HEK293T (cell line): ENCODE data around the gene GCLM.

Experiments used
- CTCF ChIA-PET: fragments of 350-600 bp; formaldehyde crosslinking; extraction: SDS; loops from one replicate; lab custom pipeline; 2021; ENCODE audit warnings: antibody characterized with exemption, inconsistent platforms; lab: Yijun Ruan, JAX
- POLR2A ChIA-PET: fragments of 350-600 bp; formaldehyde crosslinking; extraction: SDS; loops from one replicate; lab custom pipeline; 2020; ENCODE audit warnings: antibody characterized with exemption, inconsistent platforms; lab: Yijun Ruan, JAX
- DNase-seq: peaks from one replicate; pipeline ENCODE4 v3.0.0; 2012; ENCODE audit warnings: mixed read lengths; ENCODE audit errors: extremely low spot score
- ARNT ChIP-seq: fragments of 450-650 bp; IDR thresholded peaks from 2 replicates; pipeline ENCODE4 v1.6.1; 2017; ENCODE audit warnings: mild to moderate bottlenecking
- BHLHE40 ChIP-seq: fragments of 450-650 bp; IDR thresholded peaks from 2 replicates; pipeline ENCODE4 v1.6.1; 2016; ENCODE audit warnings: mild to moderate bottlenecking, moderate library complexity, borderline replicate concordance
- CTBP1 ChIP-seq: fragments of 450-650 bp; IDR thresholded peaks from 2 replicates; pipeline ENCODE4 v1.6.1; 2016; ENCODE audit warnings: borderline replicate concordance
- ELF4 ChIP-seq: fragments of 450-650 bp; IDR thresholded peaks from 2 replicates; pipeline ENCODE4 v1.6.1; 2017; ENCODE audit warnings: antibody characterized with exemption
- FOXA1 ChIP-seq: fragments of 450-650 bp; IDR thresholded peaks from 2 replicates; pipeline ENCODE4 v1.6.1; 2016; ENCODE audit warnings: mild to moderate bottlenecking
- FOXK2 ChIP-seq: fragments of 450-650 bp; IDR thresholded peaks from 2 replicates; pipeline ENCODE4 v1.6.1; 2016; ENCODE audit warnings: mild to moderate bottlenecking
- FOXM1 ChIP-seq: fragments of 450-650 bp; IDR thresholded peaks from 2 replicates; pipeline ENCODE4 v1.6.1; 2017; ENCODE audit warnings: mild to moderate bottlenecking, borderline replicate concordance
- HDGF ChIP-seq: fragments of 450-650 bp; IDR thresholded peaks from 2 replicates; pipeline ENCODE4 v1.6.1; 2017; ENCODE audit warnings: antibody characterized with exemption, borderline replicate concordance
- L3MBTL2 ChIP-seq: fragments of 450-650 bp; conservative IDR thresholded peaks from 2 replicates; pipeline ENCODE4 v1.6.1; 2016; ENCODE audit warnings: mild to moderate bottlenecking
- LEF1 ChIP-seq: fragments of 450-650 bp; IDR thresholded peaks from 2 replicates; pipeline ENCODE4 v1.6.1; 2017; ENCODE audit warnings: mild to moderate bottlenecking, borderline replicate concordance
- NFRKB ChIP-seq: fragments of 450-650 bp; IDR thresholded peaks from 2 replicates; pipeline ENCODE4 v1.6.1; 2016; ENCODE audit warnings: mild to moderate bottlenecking, moderate library complexity
- SP1 ChIP-seq: fragments of 450-650 bp; IDR thresholded peaks from 2 replicates; pipeline ENCODE4 v1.6.1; 2017
- SUZ12 ChIP-seq: fragments of 450-650 bp; IDR thresholded peaks from 2 replicates; pipeline ENCODE4 v1.6.1; 2016; ENCODE audit warnings: mild to moderate bottlenecking
- TARDBP ChIP-seq: fragments of 450-650 bp; IDR thresholded peaks from 2 replicates; pipeline ENCODE4 v1.6.1; 2016
- ZNF384 ChIP-seq: fragments of 450-650 bp; IDR thresholded peaks from 2 replicates; pipeline ENCODE4 v1.6.1; 2016
- TF ChIP-seq, protein P1 (sequence below): fragments of 450-650 bp; IDR thresholded peaks from 2 replicates; pipeline ENCODE4 v1.6.1; 2016

GCLM gene

DNA sequence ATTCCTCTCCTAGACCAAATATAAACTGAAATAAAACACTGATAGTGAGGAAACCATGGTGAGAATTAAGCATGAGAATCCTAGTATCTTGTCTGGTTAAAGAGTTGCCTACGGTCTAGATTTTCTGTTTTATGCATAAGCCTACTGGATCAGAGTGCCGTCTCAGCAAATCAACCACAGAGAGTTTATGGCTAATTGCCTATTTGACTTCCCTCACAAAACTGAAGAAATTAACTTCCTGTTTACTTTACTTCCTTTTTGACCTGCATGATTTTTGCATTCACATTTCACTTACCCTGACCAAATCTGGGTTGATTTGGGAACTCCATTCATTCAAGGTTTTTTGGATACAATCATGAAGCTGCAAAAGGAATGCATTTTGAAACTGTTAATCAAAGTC is 5.0 kb downstream of the GCLM start:
- POLR2A ChIA-PET, result no interaction called here
- CTCF ChIA-PET, result no interaction called here
- TF ChIP-seq CTBP1, result no peak
- TF ChIP-seq LEF1, result no peak
- TF ChIP-seq, protein P1, sequence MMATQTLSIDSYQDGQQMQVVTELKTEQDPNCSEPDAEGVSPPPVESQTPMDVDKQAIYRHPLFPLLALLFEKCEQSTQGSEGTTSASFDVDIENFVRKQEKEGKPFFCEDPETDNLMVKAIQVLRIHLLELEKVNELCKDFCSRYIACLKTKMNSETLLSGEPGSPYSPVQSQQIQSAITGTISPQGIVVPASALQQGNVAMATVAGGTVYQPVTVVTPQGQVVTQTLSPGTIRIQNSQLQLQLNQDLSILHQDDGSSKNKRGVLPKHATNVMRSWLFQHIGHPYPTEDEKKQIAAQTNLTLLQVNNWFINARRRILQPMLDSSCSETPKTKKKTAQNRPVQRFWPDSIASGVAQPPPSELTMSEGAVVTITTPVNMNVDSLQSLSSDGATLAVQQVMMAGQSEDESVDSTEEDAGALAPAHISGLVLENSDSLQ, result no peak
- TF ChIP-seq L3MBTL2, result no peak
- TF ChIP-seq ARNT, result no peak
- no peak for TF ChIP-seq ZNF384
- TF ChIP-seq ELF4, result no peak
- TF ChIP-seq NFRKB, result no peak
- DNase-seq, result no peak

DNA sequence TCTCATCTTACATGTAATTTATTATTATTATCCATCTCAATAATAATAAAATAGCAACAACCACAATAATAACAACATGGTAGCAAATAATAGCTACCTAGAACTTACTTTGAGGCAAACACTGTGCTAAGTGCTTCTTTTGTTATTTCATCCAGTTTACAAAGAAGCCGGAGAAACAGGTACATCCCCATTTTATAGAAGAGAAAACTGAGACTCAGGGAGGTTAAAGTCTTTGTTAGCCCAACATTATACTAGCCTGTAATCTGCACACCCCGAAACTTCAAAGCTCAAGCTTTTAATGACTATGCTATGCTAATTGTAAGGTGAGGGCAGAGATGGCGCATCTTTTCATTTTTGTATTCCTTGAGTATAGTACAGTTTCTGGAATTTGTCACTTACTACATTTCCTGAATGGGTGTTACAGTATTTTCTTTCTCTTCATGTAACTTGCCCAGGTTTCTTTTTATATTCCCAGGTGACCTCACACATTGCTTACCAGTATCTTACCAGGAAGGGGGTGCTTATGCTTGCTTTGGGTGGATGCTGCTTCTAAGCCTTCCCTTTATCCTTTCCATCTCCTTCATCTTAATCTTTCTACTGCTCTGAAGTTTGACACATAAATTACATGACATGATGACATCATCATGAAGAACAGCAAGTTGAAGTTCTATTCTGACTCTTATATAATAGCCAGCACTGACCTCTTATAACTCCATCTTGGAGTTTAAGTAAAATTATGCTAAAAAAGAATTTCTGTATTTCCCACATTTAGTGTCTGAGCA is 8.3 kb downstream of the GCLM start:
- no peak for TF ChIP-seq FOXM1
- TF ChIP-seq FOXA1, result no peak
- TF ChIP-seq, protein P1, result 0 out of 2 replicates have a peak, but pooled peaks have one; percentile 19
- ChIA-PET POLR2A (no interaction called here), CTCF (no interaction called here)
- no peak for DNase-seq

DNA sequence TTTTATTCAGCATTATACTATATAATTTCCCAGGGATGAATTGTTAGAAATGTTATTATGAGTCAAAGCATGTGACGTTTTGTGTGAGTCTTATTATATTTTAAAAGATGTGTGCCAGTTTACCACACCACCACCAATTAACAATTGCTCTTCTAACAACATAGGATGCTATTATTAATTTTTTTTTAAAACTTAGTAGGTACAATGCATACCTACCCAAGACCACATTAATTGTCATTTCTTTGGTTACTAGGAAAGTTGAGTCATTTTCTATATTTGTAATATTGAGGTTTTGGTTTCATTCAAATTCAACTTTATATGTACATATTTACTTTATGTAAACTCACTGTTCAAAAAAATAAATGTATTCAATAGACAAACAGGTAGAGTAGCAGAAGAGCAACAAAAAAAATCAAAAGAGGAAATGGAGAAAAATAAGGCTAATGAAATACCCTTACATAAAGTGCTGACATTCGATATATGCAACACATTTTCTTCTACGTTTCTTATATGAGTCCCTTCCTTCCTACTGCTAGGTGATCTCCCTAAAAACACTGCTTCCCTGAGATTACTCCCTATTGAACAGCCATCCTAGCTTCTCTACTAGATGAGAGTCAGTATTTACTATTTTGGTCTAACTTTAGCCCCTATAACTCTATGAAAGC is 9.6 kb downstream of the GCLM start:
- TF ChIP-seq SP1 (no peak), BHLHE40 (no peak), TARDBP (no peak), ZNF384 (no peak), ARNT (no peak), FOXA1 (no peak), LEF1 (no peak), SUZ12 (no peak), NFRKB (no peak), CTBP1 (no peak), FOXK2 (no peak), L3MBTL2 (no peak), ELF4 (no peak), FOXM1 (no peak), HDGF (no peak)
- TF ChIP-seq, protein P1, result no peak
- DNase-seq, result no peak
- ChIA-PET POLR2A (no interaction called here), CTCF (no interaction called here)

DNA sequence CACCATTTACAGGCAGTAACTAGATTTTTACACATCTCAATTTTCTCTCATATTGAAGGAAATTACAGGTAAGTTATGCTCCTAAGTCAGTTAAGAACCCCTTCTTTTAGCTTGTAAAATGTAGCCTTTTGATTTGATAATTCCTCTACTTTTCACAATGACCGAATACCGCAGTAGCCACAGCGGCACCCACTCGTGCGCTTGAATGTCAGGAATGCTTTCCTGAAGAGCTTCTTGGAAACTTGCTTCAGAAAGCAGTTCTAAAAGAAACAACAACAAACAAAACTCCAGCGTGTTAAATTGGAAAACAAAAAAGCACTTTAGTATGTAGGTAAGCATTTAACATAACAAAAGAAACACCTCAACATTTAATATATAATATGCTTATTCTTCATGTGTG is 20.3 kb downstream of the GCLM start:
- ChIA-PET POLR2A (interaction anchor here (2.2 kb wide), 1 partner anchor 10 kb away, joined by 12 read pairs; the partner anchor contains the start of gene DNTTIP2), CTCF (no interaction called here)
- no peak for DNase-seq
- no peak for TF ChIP-seq TARDBP
- TF ChIP-seq ELF4, result no peak
- TF ChIP-seq, protein P1, result no peak
- no peak for TF ChIP-seq ZNF384
- TF ChIP-seq CTBP1, result no peak
- no peak for TF ChIP-seq FOXA1
- TF ChIP-seq ARNT, result no peak
- no peak for TF ChIP-seq HDGF
- no peak for TF ChIP-seq NFRKB
- no peak for TF ChIP-seq BHLHE40

DNA sequence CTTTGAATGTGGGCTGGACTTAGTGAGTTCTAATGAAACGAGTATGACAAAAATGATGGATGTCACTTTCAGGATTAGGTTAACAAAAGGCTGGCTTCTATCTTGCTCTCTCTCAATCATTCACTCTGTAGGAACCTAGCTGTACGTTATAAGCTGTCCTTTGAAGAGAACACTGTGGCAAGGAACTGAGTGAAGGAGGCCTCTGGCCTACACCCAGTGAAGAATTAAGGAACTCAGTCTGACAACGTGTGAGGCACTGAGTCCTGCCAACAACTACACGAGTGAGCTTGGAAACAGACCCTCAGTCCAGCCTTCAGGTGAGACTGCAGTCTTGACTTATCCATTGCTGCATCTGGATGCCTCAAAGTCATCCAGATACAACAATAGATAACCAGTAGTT is 27.0 kb downstream of the GCLM start:
- no peak for TF ChIP-seq ARNT
- no peak for TF ChIP-seq SUZ12
- TF ChIP-seq FOXM1, result no peak
- TF ChIP-seq ELF4, result no peak
- no peak for TF ChIP-seq CTBP1
- TF ChIP-seq HDGF, result no peak
- no peak for TF ChIP-seq NFRKB
- no peak for TF ChIP-seq SP1
- no peak for TF ChIP-seq TARDBP
- TF ChIP-seq BHLHE40, result no peak
- TF ChIP-seq FOXA1, result no peak
- CTCF ChIA-PET, result no interaction called here
- POLR2A ChIA-PET, result no interaction called here
- DNase-seq, result no peak
